SK-N-MC (cell line): ENCODE results near the gene DCST1.

Source experiments
- EZH2 ChIP-seq: fragments of 200-600 bp; sonication (generic); IDR thresholded peaks from one replicate; pipeline ENCODE4 v1.6.1; 2017; ENCODE audit warnings: antibody characterized with exemption
- POLR2AphosphoS5 ChIP-seq: IDR thresholded peaks from 2 replicates; pipeline ENCODE4 v1.6.1; 2012; ENCODE audit warnings: mild to moderate bottlenecking, low read depth, low read length, borderline replicate concordance

GRCh38 chr1:155044812-155045657, 11.4 kb downstream of the DCST1 start:
- TF ChIP-seq EZH2 (no peak), POLR2AphosphoS5 (no peak)
